Stimulated activated CD4-positive, alpha-beta T cell treated with anti-CD3 and anti-CD28 coated beads, Interleukin-4, amount 100 ng/mL, for 4 hours (primary cell): ENCODE results near the gene GABPB1.

Experiments
- DNase-seq, 2 experiments: peaks; one replicate each; pipeline ENCODE4 v3.0.0-alpha.2; 2020

The GABPB1 gene

DNA sequence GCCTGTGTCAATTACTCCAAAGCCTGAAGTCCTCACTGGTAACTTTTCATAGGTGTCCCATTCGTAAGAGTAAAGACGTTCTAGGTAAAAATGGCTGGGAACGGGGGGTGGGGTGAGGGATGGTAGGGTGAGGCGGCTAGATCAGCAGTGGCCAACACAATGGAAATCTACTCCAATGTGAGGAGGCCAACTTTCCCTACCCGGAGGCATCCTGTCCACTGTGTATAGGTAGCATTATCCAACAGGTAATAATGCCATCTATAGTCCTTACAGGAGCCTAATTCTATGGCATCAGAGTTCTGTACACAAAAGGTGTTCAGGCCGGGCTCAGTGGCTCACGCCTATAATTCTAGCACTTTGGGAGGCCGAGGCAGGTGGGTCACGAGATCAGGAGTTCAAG is 118.6 kb downstream of the GABPB1 start:
- DNase-seq, result no peak

DNA sequence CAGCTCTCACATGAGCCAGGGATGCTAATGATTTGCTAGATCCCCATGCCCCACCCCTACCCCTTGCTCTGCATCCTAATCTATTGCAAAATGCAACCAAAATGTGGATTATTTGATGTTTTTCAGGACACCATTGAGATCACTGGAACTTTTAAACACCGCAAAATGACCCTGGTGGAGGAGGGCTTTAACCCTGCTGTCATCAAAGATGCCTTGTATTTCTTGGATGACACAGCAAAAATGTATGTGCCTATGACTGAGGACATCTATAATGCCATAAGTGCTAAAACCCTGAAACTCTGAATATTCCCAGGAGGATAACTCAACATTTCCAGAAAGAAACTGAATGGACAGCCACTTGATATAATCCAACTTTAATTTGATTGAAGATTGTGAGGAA is 119.2 kb downstream of the GABPB1 start:
- DNase-seq, result no peak

DNA sequence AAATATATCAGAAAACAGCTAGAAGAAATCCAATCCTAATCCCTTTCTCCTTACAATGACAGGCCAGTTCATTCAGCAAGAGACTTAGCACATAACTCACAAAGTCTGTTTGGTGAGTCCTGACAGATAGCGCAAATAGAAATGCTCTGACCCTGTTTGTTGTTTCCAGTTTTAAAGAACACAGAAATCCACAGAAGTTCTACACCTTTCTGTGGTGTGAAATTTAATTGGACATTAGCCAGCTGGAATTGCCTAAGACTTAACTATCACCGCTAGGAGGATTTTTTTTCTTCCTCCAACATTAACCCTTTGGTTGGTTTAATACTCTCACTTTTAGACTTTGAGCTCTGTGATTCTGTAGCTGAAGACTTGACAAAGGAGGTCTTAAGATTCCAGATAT is 120.2 kb downstream of the GABPB1 start:
- no peak for DNase-seq

DNA sequence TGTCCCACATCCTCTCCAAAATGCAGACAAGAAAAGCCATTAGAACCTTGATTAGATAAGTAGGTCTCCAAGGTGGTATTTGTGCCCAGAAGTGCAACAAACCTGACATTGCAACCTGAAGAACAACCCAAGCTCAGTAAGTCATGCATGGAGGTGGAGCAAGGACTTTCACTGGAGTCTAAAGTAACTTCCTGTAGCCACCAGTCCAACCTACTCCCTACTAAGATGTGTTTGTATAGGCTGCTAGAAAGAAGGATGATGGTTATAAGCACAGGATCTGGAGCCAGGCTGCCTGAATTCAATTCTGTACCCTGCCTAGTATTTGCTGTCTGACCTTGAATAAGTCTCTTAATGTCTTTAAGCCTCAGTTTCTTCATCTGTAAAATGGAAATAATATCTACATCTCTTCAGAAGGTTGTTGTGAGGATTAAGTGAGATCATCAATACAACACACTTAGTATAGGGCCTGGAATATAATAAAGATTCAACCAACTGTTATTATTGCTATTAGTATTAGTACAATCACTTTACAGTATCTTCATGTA is 121.7 kb downstream of the GABPB1 start:
- no peak for DNase-seq

DNA sequence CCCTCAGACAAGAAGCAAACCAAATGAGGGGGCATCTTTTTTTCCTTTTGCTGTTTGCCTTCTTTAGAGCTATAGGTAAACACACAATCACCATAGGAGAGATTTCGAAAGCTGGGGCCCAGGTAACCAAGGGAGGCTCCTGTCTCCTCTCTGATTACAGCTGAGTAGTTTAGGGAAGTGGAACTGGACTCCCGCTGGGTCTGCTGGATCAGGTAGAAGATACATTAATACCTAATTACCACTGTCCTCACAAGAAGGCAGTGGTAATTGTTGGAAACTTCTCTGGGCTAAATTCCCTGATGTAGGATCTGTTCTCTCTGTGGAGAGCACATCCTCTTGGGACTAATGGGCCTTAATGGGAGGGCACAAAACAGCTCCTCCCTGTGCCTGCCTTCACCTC is 122.2 kb downstream of the GABPB1 start:
- DNase-seq, result no peak

DNA sequence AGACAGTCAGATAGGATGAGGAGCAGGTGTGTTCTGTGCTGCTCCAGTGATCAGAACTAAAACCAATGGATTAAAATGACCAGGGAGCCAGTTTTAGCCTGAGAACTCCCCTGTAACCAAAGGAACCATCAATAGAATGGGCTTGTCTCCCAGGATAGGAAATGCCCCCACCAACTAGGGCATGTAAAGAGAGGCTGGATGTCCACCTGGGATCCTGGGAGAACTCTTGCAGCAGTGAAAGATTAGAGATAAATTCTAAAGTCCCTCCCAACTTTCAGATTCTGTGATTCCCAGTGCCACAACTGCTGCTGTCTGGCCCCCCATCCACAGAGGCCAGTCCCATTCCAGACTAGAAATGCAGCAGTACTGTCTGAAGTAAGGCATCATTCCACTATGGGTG is 123.2 kb downstream of the GABPB1 start:
- no peak for DNase-seq

DNA sequence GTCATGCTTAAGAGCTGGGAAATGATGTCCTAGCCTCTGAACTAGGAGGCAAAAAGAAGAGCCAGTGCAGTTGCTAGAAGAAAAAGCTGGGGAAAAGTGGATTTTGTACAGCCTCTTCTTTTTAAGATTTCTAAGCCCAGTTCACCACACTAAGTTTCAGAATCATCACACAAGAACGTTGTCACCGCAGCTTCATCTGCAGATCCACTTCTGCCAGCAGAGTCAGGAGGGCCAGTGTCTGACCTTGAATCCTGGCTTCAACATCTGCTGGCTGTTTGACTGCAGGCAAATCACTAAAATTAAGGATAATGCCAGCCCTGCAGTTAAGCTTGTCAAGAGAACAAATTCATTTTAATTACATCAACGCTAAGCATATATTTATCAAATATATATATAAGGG is 125.7 kb downstream of the GABPB1 start:
- no peak for DNase-seq

DNA sequence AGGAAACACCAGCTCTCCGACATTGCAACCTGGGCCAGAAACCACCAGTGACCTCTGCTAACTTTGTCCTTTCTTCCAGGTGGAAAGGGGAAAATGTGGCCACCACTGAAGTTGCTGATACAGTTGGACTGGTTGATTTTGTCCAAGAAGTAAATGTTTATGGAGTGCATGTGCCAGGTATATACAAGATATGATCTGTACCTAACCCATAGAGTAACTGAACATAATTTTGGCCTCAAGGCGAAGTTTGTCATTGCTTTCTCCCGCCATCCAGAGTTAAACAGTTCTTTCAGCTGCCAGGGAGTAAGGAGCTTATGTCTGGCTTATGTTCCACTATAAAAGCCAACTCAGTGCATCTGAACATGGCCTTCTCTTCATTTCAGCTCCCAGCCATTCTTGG is 126.1 kb downstream of the GABPB1 start:
- DNase-seq, result no peak

DNA sequence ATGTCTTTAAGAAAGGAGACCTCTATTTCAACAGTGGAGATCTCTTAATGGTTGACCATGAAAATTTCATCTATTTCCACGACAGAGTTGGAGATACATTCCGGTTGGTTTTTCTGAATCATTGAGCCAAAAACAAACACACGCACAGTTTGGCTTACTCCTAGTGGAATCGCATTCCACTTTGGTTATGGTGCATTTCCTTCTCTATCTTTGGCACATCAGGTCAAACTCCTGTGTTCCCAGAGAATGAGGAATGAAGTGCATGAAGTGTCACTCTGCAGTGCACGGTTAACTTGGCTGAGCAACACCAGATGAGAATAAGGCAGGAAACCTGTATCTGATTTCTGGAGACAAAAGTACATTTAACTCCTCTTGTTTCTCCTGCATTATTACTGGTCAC is 127.9 kb downstream of the GABPB1 start:
- no peak for DNase-seq

DNA sequence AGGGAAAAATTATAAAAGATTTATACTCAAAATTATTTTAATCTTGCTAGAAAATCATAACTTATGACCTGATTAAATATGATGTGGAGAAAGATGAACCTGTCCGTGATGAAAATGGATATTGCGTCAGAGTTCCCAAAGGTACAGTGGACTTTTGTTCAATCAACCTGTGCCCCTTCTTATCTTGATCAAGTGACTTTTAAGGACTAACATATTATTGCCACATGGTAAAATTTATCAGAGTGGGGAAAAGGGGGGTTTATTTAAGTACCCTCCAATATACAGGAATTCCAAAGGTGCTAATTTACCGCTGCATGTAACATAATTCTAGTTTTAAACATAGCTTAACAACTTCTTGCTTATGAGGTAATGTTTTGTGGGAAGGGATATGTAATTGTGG is 129.1 kb downstream of the GABPB1 start:
- no peak for DNase-seq
